HepG2 (cell line): ENCODE measurements around the gene IGFALS. TPM values are rescaled to one million over a fixed set of nuclear protein-coding genes. Genes with fewer than 3 reads are reported as not detected.

Experiments
- MED8 ChIP-seq: sonication (generic); formaldehyde crosslinking; IDR thresholded peaks from 2 replicates; pipeline ENCODE4 v1.8.1; 2023; ENCODE audit warnings: mild to moderate bottlenecking, missing genetic modification reagents; ENCODE audit not compliant: insufficient replicate concordance
- NCOA2 ChIP-seq: sonication (generic); formaldehyde crosslinking; IDR thresholded peaks from 2 replicates; pipeline ENCODE4 v1.8.0; 2022; ENCODE audit warnings: inconsistent platforms
- RARG ChIP-seq: sonication (generic); formaldehyde crosslinking; IDR thresholded peaks from 2 replicates; pipeline ENCODE4 v1.4.0; 2020; ENCODE audit warnings: low read depth, mild to moderate bottlenecking, missing genetic modification reagents
- RFX3 ChIP-seq: IDR thresholded peaks from 2 replicates; pipeline ENCODE4 v1.6.1; 2016; ENCODE audit warnings: missing biosample characterization, missing genetic modification reagents
- RXRA ChIP-seq: sonication (generic); formaldehyde crosslinking; IDR thresholded peaks from 2 replicates; pipeline ENCODE4 v1.5.1; 2020; ENCODE audit warnings: missing genetic modification reagents
- SRSF9 ChIP-seq: fragments of 200-400 bp; formaldehyde crosslinking; IDR thresholded peaks from 2 replicates; pipeline ENCODE4 v1.6.1; 2018; ENCODE audit warnings: borderline replicate concordance, mild to moderate bottlenecking, low read depth, low read length; ENCODE audit not compliant: insufficient read depth, poor library complexity, severe bottlenecking
- TBP ChIP-seq: sonication (generic); formaldehyde crosslinking; IDR thresholded peaks from 2 replicates; pipeline ENCODE4 v1.5.0; 2020; ENCODE audit warnings: missing genetic modification reagents
- XBP1 ChIP-seq: sonication (generic); formaldehyde crosslinking; IDR thresholded peaks from 2 replicates; pipeline ENCODE4 v1.5.0; 2020; ENCODE audit warnings: missing genetic modification reagents
- ZIK1 ChIP-seq: sonication (generic); formaldehyde crosslinking; IDR thresholded peaks from 2 replicates; pipeline ENCODE4 v1.5.0; 2020; ENCODE audit warnings: mild to moderate bottlenecking, low read depth, missing genetic modification reagents, borderline replicate concordance
- ZNF180 ChIP-seq: sonication (generic); formaldehyde crosslinking; IDR thresholded peaks from 2 replicates; pipeline ENCODE4 v1.4.0; 2020; ENCODE audit warnings: low read depth, missing genetic modification reagents, borderline replicate concordance
- ZNF230 ChIP-seq: sonication (generic); formaldehyde crosslinking; IDR thresholded peaks from 2 replicates; pipeline ENCODE4 v1.4.0; 2020; ENCODE audit warnings: mild to moderate bottlenecking, missing genetic modification reagents
- ZNF232 ChIP-seq: sonication (generic); formaldehyde crosslinking; IDR thresholded peaks from 2 replicates; pipeline ENCODE4 v1.4.0; 2020; ENCODE audit warnings: missing genetic modification reagents, borderline replicate concordance
- ZNF430 ChIP-seq: sonication (generic); formaldehyde crosslinking; IDR thresholded peaks from 2 replicates; pipeline ENCODE4 v1.9.0; 2021; ENCODE audit warnings: mild to moderate bottlenecking, missing genetic modification reagents
- ZNF503 ChIP-seq: sonication (generic); formaldehyde crosslinking; IDR thresholded peaks from 2 replicates; pipeline ENCODE4 v1.4.0; 2020; ENCODE audit warnings: missing genetic modification reagents
- ZNF572 ChIP-seq: sonication (generic); formaldehyde crosslinking; IDR thresholded peaks from 2 replicates; pipeline ENCODE4 v1.5.1; 2020; ENCODE audit warnings: mild to moderate bottlenecking, missing genetic modification reagents
- ZSCAN20 ChIP-seq: sonication (generic); formaldehyde crosslinking; IDR thresholded peaks from 2 replicates; pipeline ENCODE4 v1.4.0; 2020; ENCODE audit warnings: missing genetic modification reagents, mild to moderate bottlenecking, borderline replicate concordance
- polyA plus RNA-seq, 8 experiments: library from polyadenylated mRNA; depleted of rRNA in 3 of 8; stranded (reverse) in 7 of 8; unstranded in 1 of 8; fragments of >200 nt; fragmentation: Illumina TruSeq in 4 of 8; extraction: Trizol in 4 of 8; gene quantifications; 2 replicates each; pipeline versions ENCODE4 v1.2.1 to v1.2.3, GENCODE V29; 2011 to 2016; ENCODE audit warnings: low read depth in 4 of 8, missing spikeins in 1 of 8, mixed read lengths in 1 of 8; ENCODE audit not compliant: insufficient read depth in 1 of 8
- total RNA-seq, 5 experiments: library from RNA; depleted of rRNA; stranded (reverse); fragments of >200 nt; fragmentation: Illumina TruSeq; extraction: Trizol; gene quantifications; 2 replicates each; pipeline ENCODE4 v1.2.3, GENCODE V29; 2016; ENCODE audit warnings: low read depth in 1 of 5
- TF ChIP-seq, protein P1 (sequence below): sonication (generic); formaldehyde crosslinking; IDR thresholded peaks from 2 replicates; pipeline ENCODE4 v1.4.0; 2020; ENCODE audit warnings: missing genetic modification reagents, mild to moderate bottlenecking, borderline replicate concordance
- TF ChIP-seq, protein P2 (sequence below): sonication (generic); formaldehyde crosslinking; conservative IDR thresholded peaks from 2 replicates; pipeline ENCODE4 v1.4.0; 2020; ENCODE audit warnings: missing genetic modification reagents
- TF ChIP-seq, protein P3 (sequence below): sonication (generic); formaldehyde crosslinking; IDR thresholded peaks from 2 replicates; pipeline ENCODE4 v1.4.0; 2020; ENCODE audit warnings: missing genetic modification reagents
- TF ChIP-seq, protein P4 (sequence below): sonication (generic); formaldehyde crosslinking; IDR thresholded peaks from 2 replicates; pipeline ENCODE4 v1.8.0; 2022; ENCODE audit warnings: missing genetic modification reagents, low read depth, mild to moderate bottlenecking, borderline replicate concordance

The IGFALS gene
- total and polyA plus RNA-seq, 2 of the 13 experiments (the other 11 are each of a cell fraction or from before 2014, with no cell fraction given), result 0.34 to 2.4 TPM

DNA sequence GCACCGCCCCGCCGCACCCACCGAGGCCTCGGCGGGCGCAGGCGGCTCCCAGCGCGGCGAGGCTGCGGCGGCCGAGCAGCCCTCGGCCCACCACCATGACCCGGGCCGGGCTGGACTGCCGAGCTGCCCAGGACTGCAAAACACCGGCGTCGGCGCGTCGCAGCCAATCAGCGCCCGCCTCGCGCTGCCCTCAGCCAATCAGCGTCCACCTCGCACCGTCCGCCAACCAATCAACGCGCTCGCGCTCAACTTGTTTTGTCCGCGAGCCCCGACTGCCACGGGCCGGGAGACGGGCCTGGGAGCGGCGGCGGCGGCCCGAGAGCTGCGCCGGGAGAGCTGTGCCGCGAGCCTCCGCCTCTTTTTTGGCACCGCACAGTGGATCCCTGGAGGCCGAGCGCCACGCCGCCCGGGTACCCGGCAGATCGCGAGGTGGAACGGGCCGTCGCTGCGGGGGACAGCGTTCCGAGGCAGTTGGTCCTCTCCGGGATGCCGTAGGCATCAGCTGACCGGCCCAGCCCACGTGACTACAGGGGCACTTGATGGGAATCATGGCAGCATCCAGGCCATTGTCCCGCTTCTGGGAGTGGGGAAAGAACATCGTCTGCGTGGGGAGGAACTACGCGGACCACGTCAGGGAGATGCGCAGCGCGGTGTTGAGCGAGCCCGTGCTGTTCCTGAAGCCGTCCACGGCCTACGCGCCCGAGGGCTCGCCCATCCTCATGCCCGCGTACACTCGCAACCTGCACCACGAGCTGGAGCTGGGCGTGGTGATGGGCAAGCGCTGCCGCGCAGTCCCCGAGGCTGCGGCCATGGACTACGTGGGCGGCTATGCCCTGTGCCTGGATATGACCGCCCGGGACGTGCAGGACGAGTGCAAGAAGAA is 33.4 kb upstream of the IGFALS start, which contains the start of the genes FAHD1 and HAGH (continued):
- TF ChIP-seq, protein P1, sequence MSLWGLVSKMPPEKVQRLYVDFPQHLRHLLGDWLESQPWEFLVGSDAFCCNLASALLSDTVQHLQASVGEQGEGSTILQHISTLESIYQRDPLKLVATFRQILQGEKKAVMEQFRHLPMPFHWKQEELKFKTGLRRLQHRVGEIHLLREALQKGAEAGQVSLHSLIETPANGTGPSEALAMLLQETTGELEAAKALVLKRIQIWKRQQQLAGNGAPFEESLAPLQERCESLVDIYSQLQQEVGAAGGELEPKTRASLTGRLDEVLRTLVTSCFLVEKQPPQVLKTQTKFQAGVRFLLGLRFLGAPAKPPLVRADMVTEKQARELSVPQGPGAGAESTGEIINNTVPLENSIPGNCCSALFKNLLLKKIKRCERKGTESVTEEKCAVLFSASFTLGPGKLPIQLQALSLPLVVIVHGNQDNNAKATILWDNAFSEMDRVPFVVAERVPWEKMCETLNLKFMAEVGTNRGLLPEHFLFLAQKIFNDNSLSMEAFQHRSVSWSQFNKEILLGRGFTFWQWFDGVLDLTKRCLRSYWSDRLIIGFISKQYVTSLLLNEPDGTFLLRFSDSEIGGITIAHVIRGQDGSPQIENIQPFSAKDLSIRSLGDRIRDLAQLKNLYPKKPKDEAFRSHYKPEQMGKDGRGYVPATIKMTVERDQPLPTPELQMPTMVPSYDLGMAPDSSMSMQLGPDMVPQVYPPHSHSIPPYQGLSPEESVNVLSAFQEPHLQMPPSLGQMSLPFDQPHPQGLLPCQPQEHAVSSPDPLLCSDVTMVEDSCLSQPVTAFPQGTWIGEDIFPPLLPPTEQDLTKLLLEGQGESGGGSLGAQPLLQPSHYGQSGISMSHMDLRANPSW (CRISPR knock-in tag), result no peak; the same call in 1 of the 2 replicates
- TF ChIP-seq ZNF572, result peak; percentile 89; the same call in 1 of the 2 replicates
- TF ChIP-seq RXRA (CRISPR knock-in tag), result peak; percentile 85
- no peak for TF ChIP-seq RFX3 (CRISPR knock-in tag)
- no peak for TF ChIP-seq ZSCAN20
- peak; percentile 94 for TF ChIP-seq ZIK1 (CRISPR knock-in tag)
- 0 out of 2 replicates have a peak, but pooled peaks have one; percentile 58 for TF ChIP-seq ZNF503 (CRISPR knock-in tag)
- TF ChIP-seq ZNF230 (CRISPR knock-in tag), result peak; percentile 92
- 0 out of 2 replicates have a peak, but pooled peaks have one; percentile 26 for TF ChIP-seq ZNF180
- peak; percentile 89 for TF ChIP-seq ZNF430 (CRISPR knock-in tag)
- TF ChIP-seq, protein P2, sequence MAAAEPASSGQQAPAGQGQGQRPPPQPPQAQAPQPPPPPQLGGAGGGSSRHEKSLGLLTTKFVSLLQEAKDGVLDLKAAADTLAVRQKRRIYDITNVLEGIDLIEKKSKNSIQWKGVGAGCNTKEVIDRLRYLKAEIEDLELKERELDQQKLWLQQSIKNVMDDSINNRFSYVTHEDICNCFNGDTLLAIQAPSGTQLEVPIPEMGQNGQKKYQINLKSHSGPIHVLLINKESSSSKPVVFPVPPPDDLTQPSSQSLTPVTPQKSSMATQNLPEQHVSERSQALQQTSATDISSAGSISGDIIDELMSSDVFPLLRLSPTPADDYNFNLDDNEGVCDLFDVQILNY (CRISPR knock-in tag), result peak; percentile 58; the same call in 1 of the 2 replicates
- TF ChIP-seq, protein P3, sequence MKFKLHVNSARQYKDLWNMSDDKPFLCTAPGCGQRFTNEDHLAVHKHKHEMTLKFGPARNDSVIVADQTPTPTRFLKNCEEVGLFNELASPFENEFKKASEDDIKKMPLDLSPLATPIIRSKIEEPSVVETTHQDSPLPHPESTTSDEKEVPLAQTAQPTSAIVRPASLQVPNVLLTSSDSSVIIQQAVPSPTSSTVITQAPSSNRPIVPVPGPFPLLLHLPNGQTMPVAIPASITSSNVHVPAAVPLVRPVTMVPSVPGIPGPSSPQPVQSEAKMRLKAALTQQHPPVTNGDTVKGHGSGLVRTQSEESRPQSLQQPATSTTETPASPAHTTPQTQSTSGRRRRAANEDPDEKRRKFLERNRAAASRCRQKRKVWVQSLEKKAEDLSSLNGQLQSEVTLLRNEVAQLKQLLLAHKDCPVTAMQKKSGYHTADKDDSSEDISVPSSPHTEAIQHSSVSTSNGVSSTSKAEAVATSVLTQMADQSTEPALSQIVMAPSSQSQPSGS (CRISPR knock-in tag), result peak; percentile 90
- TF ChIP-seq, protein P4, sequence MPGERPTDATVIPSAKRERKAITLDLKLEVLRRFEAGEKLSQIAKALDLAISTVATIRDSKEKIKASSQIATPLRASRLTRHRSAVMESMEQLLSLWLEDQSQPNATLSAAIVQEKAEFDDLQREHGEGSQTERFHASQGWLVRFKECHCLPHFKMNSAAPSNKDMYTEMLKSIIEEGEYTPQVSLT (CRISPR knock-in tag), result no peak
- 0 out of 2 replicates have a peak, but pooled peaks have one; percentile 54 for TF ChIP-seq NCOA2 (CRISPR knock-in tag)
- TF ChIP-seq XBP1 (CRISPR knock-in tag), result no peak
- peak; percentile 82; the same call in 1 of the 2 replicates for TF ChIP-seq ZNF232 (CRISPR knock-in tag)
- TF ChIP-seq RARG (CRISPR knock-in tag), result no peak
- no peak for TF ChIP-seq SRSF9
- no peak for TF ChIP-seq TBP (CRISPR knock-in tag)
- peak; percentile 90 for TF ChIP-seq MED8
